ENCODE results near the gene LIAS. TPM values are rescaled to one million over a fixed set of nuclear protein-coding genes. Genes with fewer than 3 reads are reported as not detected.

The LIAS gene
- total and polyA plus RNA-seq, 2 of the 13 experiments (the other 11 are each of a cell fraction or from before 2014, with no cell fraction given), result 16.0 to 16.6 TPM

- TF ChIP-seq, protein P1, sequence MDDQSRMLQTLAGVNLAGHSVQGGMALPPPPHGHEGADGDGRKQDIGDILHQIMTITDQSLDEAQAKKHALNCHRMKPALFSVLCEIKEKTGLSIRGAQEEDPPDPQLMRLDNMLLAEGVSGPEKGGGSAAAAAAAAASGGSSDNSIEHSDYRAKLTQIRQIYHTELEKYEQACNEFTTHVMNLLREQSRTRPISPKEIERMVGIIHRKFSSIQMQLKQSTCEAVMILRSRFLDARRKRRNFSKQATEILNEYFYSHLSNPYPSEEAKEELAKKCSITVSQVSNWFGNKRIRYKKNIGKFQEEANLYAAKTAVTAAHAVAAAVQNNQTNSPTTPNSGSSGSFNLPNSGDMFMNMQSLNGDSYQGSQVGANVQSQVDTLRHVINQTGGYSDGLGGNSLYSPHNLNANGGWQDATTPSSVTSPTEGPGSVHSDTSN (CRISPR knock-in tag; IDR thresholded peaks at IDR 0.05; ENCODE audit: borderline replicate concordance), result no peak
- peak; percentile 94 for TF ChIP-seq ZNF710 (CRISPR knock-in tag; IDR thresholded peaks at IDR 0.05; ENCODE audit: borderline replicate concordance)
- TF ChIP-seq, protein P2, sequence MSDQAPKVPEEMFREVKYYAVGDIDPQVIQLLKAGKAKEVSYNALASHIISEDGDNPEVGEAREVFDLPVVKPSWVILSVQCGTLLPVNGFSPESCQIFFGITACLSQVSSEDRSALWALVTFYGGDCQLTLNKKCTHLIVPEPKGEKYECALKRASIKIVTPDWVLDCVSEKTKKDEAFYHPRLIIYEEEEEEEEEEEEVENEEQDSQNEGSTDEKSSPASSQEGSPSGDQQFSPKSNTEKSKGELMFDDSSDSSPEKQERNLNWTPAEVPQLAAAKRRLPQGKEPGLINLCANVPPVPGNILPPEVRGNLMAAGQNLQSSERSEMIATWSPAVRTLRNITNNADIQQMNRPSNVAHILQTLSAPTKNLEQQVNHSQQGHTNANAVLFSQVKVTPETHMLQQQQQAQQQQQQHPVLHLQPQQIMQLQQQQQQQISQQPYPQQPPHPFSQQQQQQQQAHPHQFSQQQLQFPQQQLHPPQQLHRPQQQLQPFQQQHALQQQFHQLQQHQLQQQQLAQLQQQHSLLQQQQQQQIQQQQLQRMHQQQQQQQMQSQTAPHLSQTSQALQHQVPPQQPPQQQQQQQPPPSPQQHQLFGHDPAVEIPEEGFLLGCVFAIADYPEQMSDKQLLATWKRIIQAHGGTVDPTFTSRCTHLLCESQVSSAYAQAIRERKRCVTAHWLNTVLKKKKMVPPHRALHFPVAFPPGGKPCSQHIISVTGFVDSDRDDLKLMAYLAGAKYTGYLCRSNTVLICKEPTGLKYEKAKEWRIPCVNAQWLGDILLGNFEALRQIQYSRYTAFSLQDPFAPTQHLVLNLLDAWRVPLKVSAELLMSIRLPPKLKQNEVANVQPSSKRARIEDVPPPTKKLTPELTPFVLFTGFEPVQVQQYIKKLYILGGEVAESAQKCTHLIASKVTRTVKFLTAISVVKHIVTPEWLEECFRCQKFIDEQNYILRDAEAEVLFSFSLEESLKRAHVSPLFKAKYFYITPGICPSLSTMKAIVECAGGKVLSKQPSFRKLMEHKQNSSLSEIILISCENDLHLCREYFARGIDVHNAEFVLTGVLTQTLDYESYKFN (CRISPR knock-in tag; conservative IDR thresholded peaks at IDR 0.05), result peak; percentile 93
- no peak for TF ChIP-seq ZNF564 (CRISPR knock-in tag; IDR thresholded peaks at IDR 0.05)
- TF ChIP-seq, protein P3, sequence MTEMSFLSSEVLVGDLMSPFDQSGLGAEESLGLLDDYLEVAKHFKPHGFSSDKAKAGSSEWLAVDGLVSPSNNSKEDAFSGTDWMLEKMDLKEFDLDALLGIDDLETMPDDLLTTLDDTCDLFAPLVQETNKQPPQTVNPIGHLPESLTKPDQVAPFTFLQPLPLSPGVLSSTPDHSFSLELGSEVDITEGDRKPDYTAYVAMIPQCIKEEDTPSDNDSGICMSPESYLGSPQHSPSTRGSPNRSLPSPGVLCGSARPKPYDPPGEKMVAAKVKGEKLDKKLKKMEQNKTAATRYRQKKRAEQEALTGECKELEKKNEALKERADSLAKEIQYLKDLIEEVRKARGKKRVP (CRISPR knock-in tag; IDR thresholded peaks at IDR 0.05), result peak in 1 of 2 experiments; percentile 83; a peak in 2 of 4 replicates
- TF ChIP-seq KAT2B (IDR thresholded peaks at IDR 0.05; ENCODE audit: borderline replicate concordance, low read depth, low read length), result no peak
- no peak for TF ChIP-seq GTF2F1 (IDR thresholded peaks at IDR 0.05; ENCODE audit: low read length)
- TF ChIP-seq, protein P4, sequence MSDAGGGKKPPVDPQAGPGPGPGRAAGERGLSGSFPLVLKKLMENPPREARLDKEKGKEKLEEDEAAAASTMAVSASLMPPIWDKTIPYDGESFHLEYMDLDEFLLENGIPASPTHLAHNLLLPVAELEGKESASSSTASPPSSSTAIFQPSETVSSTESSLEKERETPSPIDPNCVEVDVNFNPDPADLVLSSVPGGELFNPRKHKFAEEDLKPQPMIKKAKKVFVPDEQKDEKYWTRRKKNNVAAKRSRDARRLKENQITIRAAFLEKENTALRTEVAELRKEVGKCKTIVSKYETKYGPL (CRISPR knock-in tag; IDR thresholded peaks at IDR 0.05), result peak; percentile 91; the same call in 1 of the 2 replicates
- no peak for TF ChIP-seq RARG (CRISPR knock-in tag; IDR thresholded peaks at IDR 0.05; ENCODE audit: low read depth)
- TF ChIP-seq ZNF326 (CRISPR knock-in tag; IDR thresholded peaks at IDR 0.05; ENCODE audit: borderline replicate concordance), result no peak
- peak; percentile 90 to 97 for TF ChIP-seq MAFK (conservative IDR thresholded peaks at IDR 0.05 in 1 of 2, IDR thresholded peaks at IDR 0.05 in 1 of 2; ENCODE audit: low read length in 2 of 2)
- 0 out of 2 replicates have a peak, but pooled peaks have one; percentile 26 for TF ChIP-seq ZNF33A (CRISPR knock-in tag; IDR thresholded peaks at IDR 0.05; ENCODE audit: borderline replicate concordance)
- TF ChIP-seq ZNF124 (CRISPR knock-in tag; IDR thresholded peaks at IDR 0.05), result peak; percentile 90
- TF ChIP-seq, protein P5, sequence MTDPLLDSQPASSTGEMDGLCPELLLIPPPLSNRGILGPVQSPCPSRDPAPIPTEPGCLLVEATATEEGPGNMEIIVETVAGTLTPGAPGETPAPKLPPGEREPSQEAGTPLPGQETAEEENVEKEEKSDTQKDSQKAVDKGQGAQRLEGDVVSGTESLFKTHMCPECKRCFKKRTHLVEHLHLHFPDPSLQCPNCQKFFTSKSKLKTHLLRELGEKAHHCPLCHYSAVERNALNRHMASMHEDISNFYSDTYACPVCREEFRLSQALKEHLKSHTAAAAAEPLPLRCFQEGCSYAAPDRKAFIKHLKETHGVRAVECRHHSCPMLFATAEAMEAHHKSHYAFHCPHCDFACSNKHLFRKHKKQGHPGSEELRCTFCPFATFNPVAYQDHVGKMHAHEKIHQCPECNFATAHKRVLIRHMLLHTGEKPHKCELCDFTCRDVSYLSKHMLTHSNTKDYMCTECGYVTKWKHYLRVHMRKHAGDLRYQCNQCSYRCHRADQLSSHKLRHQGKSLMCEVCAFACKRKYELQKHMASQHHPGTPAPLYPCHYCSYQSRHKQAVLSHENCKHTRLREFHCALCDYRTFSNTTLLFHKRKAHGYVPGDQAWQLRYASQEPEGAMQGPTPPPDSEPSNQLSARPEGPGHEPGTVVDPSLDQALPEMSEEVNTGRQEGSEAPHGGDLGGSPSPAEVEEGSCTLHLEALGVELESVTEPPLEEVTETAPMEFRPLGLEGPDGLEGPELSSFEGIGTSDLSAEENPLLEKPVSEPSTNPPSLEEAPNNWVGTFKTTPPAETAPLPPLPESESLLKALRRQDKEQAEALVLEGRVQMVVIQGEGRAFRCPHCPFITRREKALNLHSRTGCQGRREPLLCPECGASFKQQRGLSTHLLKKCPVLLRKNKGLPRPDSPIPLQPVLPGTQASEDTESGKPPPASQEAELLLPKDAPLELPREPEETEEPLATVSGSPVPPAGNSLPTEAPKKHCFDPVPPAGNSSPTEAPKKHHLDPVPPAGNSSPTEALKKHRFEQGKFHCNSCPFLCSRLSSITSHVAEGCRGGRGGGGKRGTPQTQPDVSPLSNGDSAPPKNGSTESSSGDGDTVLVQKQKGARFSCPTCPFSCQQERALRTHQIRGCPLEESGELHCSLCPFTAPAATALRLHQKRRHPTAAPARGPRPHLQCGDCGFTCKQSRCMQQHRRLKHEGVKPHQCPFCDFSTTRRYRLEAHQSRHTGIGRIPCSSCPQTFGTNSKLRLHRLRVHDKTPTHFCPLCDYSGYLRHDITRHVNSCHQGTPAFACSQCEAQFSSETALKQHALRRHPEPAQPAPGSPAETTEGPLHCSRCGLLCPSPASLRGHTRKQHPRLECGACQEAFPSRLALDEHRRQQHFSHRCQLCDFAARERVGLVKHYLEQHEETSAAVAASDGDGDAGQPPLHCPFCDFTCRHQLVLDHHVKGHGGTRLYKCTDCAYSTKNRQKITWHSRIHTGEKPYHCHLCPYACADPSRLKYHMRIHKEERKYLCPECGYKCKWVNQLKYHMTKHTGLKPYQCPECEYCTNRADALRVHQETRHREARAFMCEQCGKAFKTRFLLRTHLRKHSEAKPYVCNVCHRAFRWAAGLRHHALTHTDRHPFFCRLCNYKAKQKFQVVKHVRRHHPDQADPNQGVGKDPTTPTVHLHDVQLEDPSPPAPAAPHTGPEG (CRISPR knock-in tag; IDR thresholded peaks at IDR 0.05), result no peak
Observed at GRCh38 chr4:39514888-39515401, 56.1 kb downstream of the LIAS start (continued).

Data from HepG2 (cell line).